Activated CD8-positive, alpha-beta memory T cell treated with anti-CD3 and anti-CD28 coated beads, Interleukin-2, amount 50 U/mL, for 1 hour (primary cell): ENCODE measurements around the gene PPP2R5C.
"Not testable (repeated sequence)": the region's sequence is repeated elsewhere in the genome, so short reads cannot be mapped to it uniquely, and the experiment has no call there.

Experiments used
- DNase-seq: peaks from one replicate; pipeline ENCODE4 v3.0.0-alpha.2; 2020; ENCODE audit errors: extremely low read depth

Gene PPP2R5C

DNA sequence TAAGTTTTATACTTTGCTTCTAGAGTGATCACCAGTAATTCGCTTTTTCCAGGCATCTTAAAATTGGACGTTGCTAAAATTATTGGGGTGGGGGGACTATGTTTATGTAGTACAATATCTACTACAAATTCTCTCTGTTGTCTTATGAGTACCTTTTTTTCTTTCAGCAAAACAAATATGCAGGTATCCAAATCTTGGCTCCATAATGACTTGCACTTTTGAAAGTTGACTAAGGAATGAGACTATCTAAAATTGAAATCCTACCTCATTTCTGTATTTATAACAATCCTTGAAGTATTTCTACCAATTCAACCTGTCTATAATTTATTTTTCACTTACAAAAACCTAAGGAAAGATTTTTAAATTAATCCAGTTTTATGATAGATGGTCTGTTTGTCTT, 205.2 kb downstream of the PPP2R5C start:
- no peak for DNase-seq

DNA sequence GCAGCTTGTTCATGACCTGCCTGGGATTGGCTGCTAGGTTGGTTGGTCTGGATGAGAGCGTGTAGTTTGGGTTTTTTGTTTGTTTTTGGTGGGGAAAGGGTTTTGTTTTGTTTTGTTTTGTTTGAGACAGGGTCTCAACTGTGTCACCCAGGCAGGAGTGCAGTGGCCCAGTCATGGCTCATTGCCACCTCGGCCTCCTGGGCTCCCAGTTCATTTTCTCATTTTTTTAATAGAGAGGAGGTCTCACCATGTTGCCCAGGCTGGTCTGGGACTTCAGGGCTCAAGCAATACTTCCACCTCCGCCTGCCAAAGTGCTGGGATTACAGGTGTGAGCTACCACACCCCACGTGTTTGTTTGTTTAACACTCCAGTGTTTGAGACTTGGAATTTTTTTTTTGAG, 206.7 kb downstream of the PPP2R5C start:
- DNase-seq, result no peak

DNA sequence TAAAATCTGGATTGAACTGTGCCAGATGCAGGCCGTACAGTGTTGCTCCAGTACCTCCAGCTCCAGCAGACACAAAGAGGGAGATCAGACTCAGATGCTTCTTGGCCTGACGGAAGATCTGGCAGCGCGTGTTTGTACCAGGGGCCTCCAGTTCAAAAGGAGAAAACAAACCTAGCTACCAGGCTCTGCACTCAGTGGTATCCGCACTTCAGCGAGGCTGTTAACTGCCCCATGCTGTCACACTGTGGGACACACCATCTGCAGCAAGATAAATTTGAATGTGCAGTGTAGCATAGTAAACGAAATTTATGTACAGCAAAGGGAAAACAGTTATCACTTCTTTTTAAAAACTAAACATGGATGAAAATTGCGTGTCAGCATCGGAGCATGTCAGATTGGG, 208.0 kb downstream of the PPP2R5C start:
- DNase-seq, result no peak

DNA sequence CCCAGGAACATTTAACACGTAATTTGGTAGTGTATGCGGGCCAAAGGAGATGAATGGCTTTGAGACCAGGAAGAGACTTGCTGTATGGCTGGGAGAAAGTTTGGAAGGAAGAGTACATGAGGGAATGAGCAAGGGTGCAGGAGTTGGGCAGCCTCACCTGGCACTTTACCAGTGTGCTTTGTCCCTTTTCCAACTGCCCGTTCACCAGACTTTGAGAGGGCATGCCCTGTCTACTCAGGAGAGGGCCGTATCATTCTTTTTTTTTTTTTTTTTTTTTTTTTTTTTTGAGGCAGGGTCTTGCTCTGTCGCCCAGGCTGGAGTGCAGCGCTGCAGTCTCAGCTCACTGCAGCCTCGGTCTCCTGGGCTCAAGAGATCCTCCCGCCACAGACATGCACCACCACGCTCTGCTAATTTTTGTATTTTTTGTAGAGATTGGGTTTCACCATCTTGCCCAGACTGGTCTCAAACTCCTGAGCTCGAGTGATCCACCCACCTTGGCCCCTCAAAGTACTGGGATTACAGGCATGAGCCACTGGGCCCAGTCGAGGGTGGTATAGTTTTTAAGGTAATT, 209.4 kb downstream of the PPP2R5C start:
- DNase-seq, result no peak

DNA sequence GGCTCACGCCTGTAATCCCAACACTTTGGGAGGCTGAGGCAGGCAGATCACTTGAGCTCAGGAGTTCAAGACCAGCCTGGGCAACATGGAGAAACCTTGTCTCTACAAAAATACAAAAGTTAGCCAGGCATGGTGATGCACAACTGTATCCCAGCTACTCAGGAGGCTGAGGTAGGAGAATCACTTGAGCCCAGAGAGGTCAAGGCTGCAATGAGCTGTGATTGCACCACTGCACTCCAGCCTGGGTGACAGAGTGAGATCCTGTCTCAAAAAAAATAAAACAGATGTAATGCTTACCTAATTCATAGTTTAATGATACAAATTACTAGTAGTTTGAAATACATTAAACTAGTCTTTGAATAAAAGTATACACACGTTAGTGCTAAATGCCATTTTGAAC, 209.9 kb downstream of the PPP2R5C start:
- not testable (repeated sequence) for DNase-seq

DNA sequence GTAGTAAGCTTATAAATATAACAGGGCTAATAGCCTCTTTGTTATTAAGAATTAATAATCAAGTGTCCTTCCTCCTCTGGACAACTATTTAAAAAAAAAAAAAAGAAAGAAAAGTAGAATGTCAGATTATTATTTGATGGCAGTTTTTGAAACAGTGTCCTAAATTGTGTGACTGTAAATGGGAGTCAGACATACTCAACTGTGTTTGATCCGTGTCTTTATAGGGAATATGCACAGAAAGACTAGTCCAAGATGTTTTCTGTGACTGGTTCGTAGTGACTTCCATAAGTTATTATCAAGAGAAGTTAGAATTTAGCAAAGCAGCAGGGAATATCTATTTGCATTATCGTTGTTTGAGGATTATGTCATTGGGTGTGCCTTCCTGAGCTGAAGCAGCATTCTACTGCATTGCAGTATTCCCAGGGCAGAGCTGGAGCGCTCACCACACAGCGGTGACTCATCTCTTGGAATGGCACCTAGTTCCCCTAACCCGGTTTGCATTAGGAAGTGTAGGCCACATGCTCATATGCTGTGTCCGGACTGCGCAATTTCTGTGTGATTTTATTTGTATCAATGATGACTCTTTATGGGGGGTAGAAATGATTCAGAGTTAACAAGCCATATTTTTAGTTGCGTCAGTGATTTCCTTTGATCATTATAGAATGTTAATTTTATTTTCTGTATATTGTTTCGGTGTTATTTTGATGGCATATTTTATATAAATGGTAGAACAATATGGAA, 210.8 kb downstream of the PPP2R5C start:
- no peak for DNase-seq

DNA sequence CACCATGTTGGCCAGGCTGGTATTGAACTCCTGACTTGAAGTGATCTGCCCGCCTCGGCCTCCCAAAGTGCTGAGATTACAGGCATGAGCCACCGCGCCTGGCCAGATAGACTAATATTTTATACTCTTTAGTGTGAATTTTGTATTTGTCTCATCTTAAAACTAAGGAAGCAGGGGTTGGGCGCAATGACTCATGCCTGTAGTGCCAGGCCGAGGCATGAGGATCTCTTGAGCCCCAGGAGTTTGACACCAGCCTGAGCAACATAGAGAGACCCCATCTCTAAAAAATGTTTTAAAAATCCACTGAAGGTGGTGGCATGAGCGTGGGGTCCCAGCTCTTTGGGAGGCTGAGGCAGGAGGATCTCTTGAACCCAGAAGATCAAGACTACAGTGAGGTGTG, 211.8 kb downstream of the PPP2R5C start:
- DNase-seq, result no peak

DNA sequence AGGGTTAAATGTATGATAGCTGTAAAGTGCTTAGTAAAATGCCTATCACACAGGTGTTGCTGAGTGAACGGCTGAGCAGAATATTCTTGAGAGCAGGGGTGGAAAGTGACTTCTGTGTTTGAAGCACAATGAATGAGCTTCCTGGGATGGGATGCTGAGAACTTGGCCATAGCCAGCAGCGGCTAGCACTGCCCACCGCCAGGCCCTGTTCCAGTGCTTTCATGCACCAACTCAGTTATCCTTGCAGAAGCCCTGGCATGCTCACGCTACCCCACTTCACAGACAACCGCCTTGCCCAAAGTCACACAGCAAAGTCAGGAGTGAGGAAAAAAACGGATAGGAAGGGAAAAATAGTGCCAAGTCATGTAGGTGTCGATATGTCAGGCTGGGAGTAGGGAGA, 213.7 kb downstream of the PPP2R5C start:
- DNase-seq, result no peak
